H9 (cell line): ENCODE results near the gene PDE8A. TPM values are rescaled to one million over a fixed set of nuclear protein-coding genes. Genes with fewer than 3 reads are reported as not detected.

Source experiments
- DNase-seq: peaks from one replicate; pipeline ENCODE4 v3.0.0-alpha.2; 2017
- H2AFZ ChIP-seq: one replicate; pipeline ENCODE4 v1.6.1; 2013; ENCODE audit warnings: mild to moderate bottlenecking, low read length, control low read depth, moderate library complexity
- H2AK5ac ChIP-seq: 2 replicates; pipeline ENCODE4 v1.6.1; 2013; ENCODE audit warnings: low read length, control low read depth, mixed read lengths; ENCODE audit not compliant: insufficient read length
- H2BK120ac ChIP-seq: one replicate; pipeline ENCODE4 v1.6.1; 2013; ENCODE audit warnings: low read depth, mild to moderate bottlenecking, low read length, control low read depth, inconsistent platforms; ENCODE audit not compliant: poor library complexity, severe bottlenecking
- H2BK12ac ChIP-seq: 2 replicates; pipeline ENCODE4 v1.6.1; 2013; ENCODE audit warnings: low read length, control low read depth, mixed read lengths, low read depth; ENCODE audit not compliant: insufficient read length
- H2BK15ac ChIP-seq: 2 replicates; pipeline ENCODE4 v1.6.1; 2013; ENCODE audit warnings: low read depth, low read length, control low read depth
- H2BK20ac ChIP-seq: one replicate; pipeline ENCODE4 v1.6.1; 2013; ENCODE audit warnings: low read depth, mild to moderate bottlenecking, low read length, control low read depth, inconsistent platforms; ENCODE audit not compliant: poor library complexity, severe bottlenecking
- H2BK5ac ChIP-seq: 2 replicates; pipeline ENCODE4 v1.6.1; 2013; ENCODE audit warnings: low read length, control low read depth, mixed read lengths; ENCODE audit not compliant: insufficient read length
- H3K14ac ChIP-seq: 2 replicates; pipeline ENCODE4 v1.6.1; 2013; ENCODE audit warnings: low read length, control low read depth; ENCODE audit not compliant: insufficient read depth
- H3K18ac ChIP-seq: 2 replicates; pipeline ENCODE4 v1.6.1; 2013; ENCODE audit warnings: low read depth, mild to moderate bottlenecking, mixed read lengths, low read length, control low read depth; ENCODE audit not compliant: insufficient read length
- H3K23ac ChIP-seq: 2 replicates; pipeline ENCODE4 v1.6.1; 2013; ENCODE audit warnings: low read length, control low read depth, mixed read lengths, low read depth; ENCODE audit not compliant: insufficient read length
- H3K23me2 ChIP-seq: 2 replicates; pipeline ENCODE4 v1.6.1; 2013; ENCODE audit warnings: low read depth, mild to moderate bottlenecking, mixed read lengths, low read length, control low read depth; ENCODE audit not compliant: insufficient read length, poor library complexity, severe bottlenecking
- H3K27ac ChIP-seq: 2 replicates; pipeline ENCODE4 v1.5.1; 2013; ENCODE audit warnings: low read length, control low read depth, mixed read lengths, low read depth; ENCODE audit not compliant: insufficient read length
- H3K27me3 ChIP-seq: 2 replicates; pipeline ENCODE4 v1.6.1; 2013; ENCODE audit warnings: low read length, control low read depth, inconsistent platforms; ENCODE audit not compliant: insufficient read depth
- H3K4ac ChIP-seq: 2 replicates; pipeline ENCODE4 v1.6.1; 2013; ENCODE audit warnings: low read depth, mild to moderate bottlenecking, control low read depth, inconsistent platforms, low read length, moderate library complexity
- H3K4me1 ChIP-seq: 2 replicates; pipeline ENCODE4 v1.6.1; 2013; ENCODE audit warnings: low read length, control low read depth, inconsistent platforms; ENCODE audit not compliant: insufficient read depth
- H3K4me2 ChIP-seq: 2 replicates; pipeline ENCODE4 v1.6.1; 2013; ENCODE audit warnings: low read length, control low read depth, mixed read lengths; ENCODE audit not compliant: insufficient read length, insufficient read depth
- H3K56ac ChIP-seq: 2 replicates; pipeline ENCODE4 v1.6.1; 2013; ENCODE audit warnings: low read depth, mild to moderate bottlenecking, mixed read lengths, low read length, control low read depth; ENCODE audit not compliant: insufficient read length
- H3K79me1 ChIP-seq: 2 replicates; pipeline ENCODE4 v1.6.1; 2013; ENCODE audit warnings: low read depth, mild to moderate bottlenecking, moderate library complexity, low read length, control low read depth, inconsistent platforms; ENCODE audit not compliant: insufficient read depth, poor library complexity, severe bottlenecking
- H3K79me2 ChIP-seq: 2 replicates; pipeline ENCODE4 v1.6.1; 2013; ENCODE audit warnings: low read length, control low read depth, inconsistent platforms; ENCODE audit not compliant: insufficient read depth
- H3K9ac ChIP-seq: 2 replicates; pipeline ENCODE4 v1.6.1; 2013; ENCODE audit warnings: low read length, control low read depth, mixed read lengths; ENCODE audit not compliant: insufficient read length; ENCODE audit errors: extremely low read depth
- H3K9me3 ChIP-seq: one replicate; pipeline ENCODE4 v1.6.1; 2013; ENCODE audit warnings: low read depth, low read length, inconsistent platforms; ENCODE audit not compliant: control insufficient read depth
- H3T11ph ChIP-seq: one replicate; pipeline ENCODE4 v1.6.1; 2013; ENCODE audit warnings: mild to moderate bottlenecking, low read length, control low read depth, inconsistent platforms
- H4K20me1 ChIP-seq: one replicate; pipeline ENCODE4 v1.6.1; 2013; ENCODE audit not compliant: control insufficient read depth, insufficient read length, insufficient read depth
- H4K5ac ChIP-seq: 2 replicates; pipeline ENCODE4 v1.6.1; 2013; ENCODE audit warnings: low read depth, mild to moderate bottlenecking, mixed read lengths, low read length, control low read depth; ENCODE audit not compliant: insufficient read length
- H4K8ac ChIP-seq: replicated peaks from 2 replicates; pipeline ENCODE4 v1.6.1; 2013; ENCODE audit warnings: low read length, control low read depth, mixed read lengths, low read depth; ENCODE audit not compliant: insufficient read length
- H4K91ac ChIP-seq: 2 replicates; pipeline ENCODE4 v1.6.1; 2013; ENCODE audit warnings: low read depth, mild to moderate bottlenecking, moderate library complexity, mixed read lengths, low read length, control low read depth; ENCODE audit not compliant: insufficient read length
- H3K27ac Mint-ChIP-seq, 3 experiments: 2 replicates in 2 of 3; 3 replicates in 1 of 3; pipeline ENCODE4 v1.8.0; 2020 to 2021; ENCODE audit warnings: mixed read lengths in 3 of 3, mild to moderate bottlenecking in 1 of 3, moderate library complexity in 1 of 3
- H3K27me3 Mint-ChIP-seq: 2 replicates; pipeline ENCODE4 v1.8.0; 2021; ENCODE audit warnings: low read depth, mild to moderate bottlenecking, moderate library complexity, mixed read lengths
- H3K36me3 Mint-ChIP-seq, 3 experiments: 2 replicates in 2 of 3; 3 replicates in 1 of 3; pipeline ENCODE4 v1.8.0; 2020 to 2021; ENCODE audit warnings: low read depth in 3 of 3, mixed read lengths in 3 of 3; ENCODE audit not compliant: insufficient read depth in 1 of 3
- H3K4me1 Mint-ChIP-seq, 2 experiments: 2 replicates each; pipeline ENCODE4 v1.8.0; 2020; ENCODE audit warnings: mixed read lengths in 2 of 2
- H3K4me3 Mint-ChIP-seq, 2 experiments: 2 replicates in 1 of 2; 3 replicates in 1 of 2; pipeline ENCODE4 v1.8.0; 2020 to 2021; ENCODE audit warnings: mild to moderate bottlenecking in 2 of 2, mixed read lengths in 2 of 2, moderate library complexity in 1 of 2
- H3K9me3 Mint-ChIP-seq, 2 experiments: 2 replicates in 1 of 2; 3 replicates in 1 of 2; pipeline ENCODE4 v1.8.0; 2020; ENCODE audit warnings: mild to moderate bottlenecking in 2 of 2, mixed read lengths in 2 of 2, moderate library complexity in 1 of 2
- WGBS: extraction: QIAGEN DNeasy Blood & Tissue Kit; methylation state at CpG from one replicate; pipeline ENCODE4 v1.1.7; 2013; ENCODE audit warnings: missing lambda C conversion rate, low lambda C conversion rate, mixed read lengths; ENCODE audit not compliant: insufficient read length; ENCODE audit errors: extremely low coverage; 5-methylcytosine and 5-hydroxymethylcytosine counted together
- total RNA-seq: library from RNA; stranded (reverse); gene quantifications from 2 replicates; pipeline ENCODE4 v1.2.1, GENCODE V29; 2021
- TF ChIP-seq, protein P1 (sequence below): fragments of 200-600 bp; sonication (generic); conservative IDR thresholded peaks from 3 replicates; pipeline ENCODE4 v1.8.0; 2021; ENCODE audit warnings: antibody characterized with exemption, mild to moderate bottlenecking

PDE8A gene
- total RNA-seq, 1 experiment from 2014 or later, result 9.3 TPM

DNA sequence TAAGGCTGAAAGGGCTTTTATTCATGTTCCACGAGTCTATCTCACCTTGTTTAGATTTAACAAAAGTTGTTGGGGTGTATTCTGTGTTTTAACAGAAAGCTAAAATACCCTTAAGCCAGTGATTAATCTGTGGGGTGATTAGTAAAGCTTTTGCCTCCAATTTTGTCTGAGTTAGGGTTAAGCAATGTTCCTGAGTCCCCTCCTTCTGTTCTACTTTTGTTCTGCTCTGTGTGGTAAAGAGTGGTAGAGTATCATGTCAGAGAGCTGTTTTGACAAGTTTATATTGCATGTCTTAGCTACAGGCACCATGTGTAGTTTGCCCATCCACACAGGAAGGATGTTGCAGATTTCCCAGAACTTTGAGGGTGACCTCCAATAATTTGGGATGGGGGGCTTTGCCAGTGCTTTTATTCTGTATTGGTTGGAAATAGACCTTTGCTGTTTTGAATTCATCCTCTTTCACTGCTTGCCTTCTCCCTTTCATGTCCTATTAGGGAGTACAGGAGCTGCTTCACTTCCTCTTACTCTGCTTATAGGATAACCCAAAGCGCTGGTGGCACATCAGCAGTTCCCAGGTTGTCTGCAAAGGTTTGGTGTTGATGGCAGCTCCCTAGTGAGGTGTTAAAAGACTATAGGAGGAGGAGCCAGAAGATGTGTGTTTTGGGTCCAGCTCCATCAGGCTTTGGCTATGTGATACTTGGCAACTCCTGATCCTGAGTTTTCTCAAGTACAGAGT, 7.4 kb downstream of the PDE8A start:
- no peak overlapping the region for H2BK12ac ChIP-seq
- no peaks in the 10 kb centered on the region for H3K79me1 ChIP-seq
- H4K20me1 ChIP-seq, result no peaks in the 10 kb centered on the region
- no peak overlapping the region for H2BK5ac ChIP-seq
- H3K4me1 ChIP-seq, result no peaks in the 10 kb centered on the region
- H3K27ac ChIP-seq, result no peak overlapping the region
- H3K27me3 ChIP-seq, result no peaks in the 10 kb centered on the region
- Mint-ChIP-seq H3K4me3 (no peak overlapping the region), H3K27me3 (peaks cover 14% of the 10 kb centered on the region), H3K4me1 (peaks cover 3 to 6% of the 10 kb centered on the region in 2 experiments), H3K9me3 (no peaks in the 10 kb centered on the region), H3K27ac (no peak overlapping the region), H3K36me3 (no peaks in the 10 kb centered on the region)
- no peak overlapping the region for H4K91ac ChIP-seq
- no peak overlapping the region for H3K23ac ChIP-seq
- no peaks in the 10 kb centered on the region for H3K79me2 ChIP-seq
- no peak overlapping the region for H4K8ac ChIP-seq
- TF ChIP-seq, protein P1, sequence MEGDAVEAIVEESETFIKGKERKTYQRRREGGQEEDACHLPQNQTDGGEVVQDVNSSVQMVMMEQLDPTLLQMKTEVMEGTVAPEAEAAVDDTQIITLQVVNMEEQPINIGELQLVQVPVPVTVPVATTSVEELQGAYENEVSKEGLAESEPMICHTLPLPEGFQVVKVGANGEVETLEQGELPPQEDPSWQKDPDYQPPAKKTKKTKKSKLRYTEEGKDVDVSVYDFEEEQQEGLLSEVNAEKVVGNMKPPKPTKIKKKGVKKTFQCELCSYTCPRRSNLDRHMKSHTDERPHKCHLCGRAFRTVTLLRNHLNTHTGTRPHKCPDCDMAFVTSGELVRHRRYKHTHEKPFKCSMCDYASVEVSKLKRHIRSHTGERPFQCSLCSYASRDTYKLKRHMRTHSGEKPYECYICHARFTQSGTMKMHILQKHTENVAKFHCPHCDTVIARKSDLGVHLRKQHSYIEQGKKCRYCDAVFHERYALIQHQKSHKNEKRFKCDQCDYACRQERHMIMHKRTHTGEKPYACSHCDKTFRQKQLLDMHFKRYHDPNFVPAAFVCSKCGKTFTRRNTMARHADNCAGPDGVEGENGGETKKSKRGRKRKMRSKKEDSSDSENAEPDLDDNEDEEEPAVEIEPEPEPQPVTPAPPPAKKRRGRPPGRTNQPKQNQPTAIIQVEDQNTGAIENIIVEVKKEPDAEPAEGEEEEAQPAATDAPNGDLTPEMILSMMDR, result no peak
- H3K18ac ChIP-seq, result no peak overlapping the region
- H3K4ac ChIP-seq, result no peak overlapping the region
- H3K14ac ChIP-seq, result no peak overlapping the region
- no peak overlapping the region for H2BK20ac ChIP-seq
- no peaks in the 10 kb centered on the region for H3K9me3 ChIP-seq
- no peak for DNase-seq
- H3T11ph ChIP-seq, result no peak overlapping the region
- no peak overlapping the region for H2AK5ac ChIP-seq
- no peak overlapping the region for H2AFZ ChIP-seq
- no peak overlapping the region for H2BK120ac ChIP-seq
- H2BK15ac ChIP-seq, result no peak overlapping the region
- H3K4me2 ChIP-seq, result no peak overlapping the region
- H3K23me2 ChIP-seq, result no peaks in the 10 kb centered on the region
- no peak overlapping the region for H3K56ac ChIP-seq
- H4K5ac ChIP-seq, result no peak overlapping the region
- no peak overlapping the region for H3K9ac ChIP-seq
- WGBS, result no CpG with 5 or more reads among the region's 2 CpGs
